ENCODE results near the gene CDCA4.
"Not testable (repeated sequence)": the region's sequence is repeated elsewhere in the genome, so short reads cannot be mapped to it uniquely, and the experiment has no call there.

Gene CDCA4

DNA sequence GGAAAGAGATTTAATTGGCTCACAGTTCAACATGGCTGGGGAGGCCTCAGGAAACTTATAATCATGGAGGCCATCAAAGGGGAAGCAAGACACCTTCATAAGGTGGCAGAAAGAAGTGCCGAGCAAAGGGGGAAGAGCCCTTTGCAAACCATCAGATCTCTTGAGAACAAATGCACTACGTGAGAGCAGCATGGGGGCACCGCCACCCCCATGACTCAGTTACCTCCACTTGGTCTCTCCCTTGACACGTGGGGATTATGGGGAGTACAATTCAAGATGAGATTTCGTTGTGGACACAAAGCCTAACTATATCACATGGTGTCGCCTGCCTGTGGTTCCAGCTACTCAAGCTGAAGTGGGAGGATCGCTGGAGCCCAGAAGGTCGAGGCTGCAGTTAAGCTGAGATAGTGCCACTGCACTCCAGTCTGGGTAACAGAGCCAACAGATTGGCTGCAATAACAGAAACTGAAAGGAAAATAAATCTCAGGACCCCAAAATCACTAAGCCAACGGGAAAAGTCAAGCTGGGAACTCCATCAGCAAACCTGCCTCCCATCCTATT is 10.0 kb upstream of the CDCA4 start:
- no peak for DNase-seq

DNA sequence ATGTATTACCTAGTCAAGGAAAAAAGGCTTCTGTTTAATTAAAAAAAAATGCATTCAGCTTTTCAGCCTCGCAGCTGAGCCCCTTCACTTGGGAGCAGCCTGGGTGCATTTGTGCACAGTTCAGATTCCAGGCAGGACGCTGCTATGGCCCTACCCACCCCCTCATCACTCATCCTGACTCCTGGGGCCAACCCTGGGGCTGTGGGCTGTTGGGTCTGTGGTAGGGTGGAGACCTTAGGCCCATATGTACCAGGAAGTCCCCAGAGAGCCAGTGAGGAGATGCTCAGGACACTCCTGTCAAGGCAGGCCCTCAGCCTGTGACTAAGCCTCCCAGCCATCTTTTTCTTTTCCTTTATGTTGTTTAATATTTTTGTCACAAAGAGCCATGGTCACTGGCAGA is 9.3 kb upstream of the CDCA4 start:
- DNase-seq: no peak

DNA sequence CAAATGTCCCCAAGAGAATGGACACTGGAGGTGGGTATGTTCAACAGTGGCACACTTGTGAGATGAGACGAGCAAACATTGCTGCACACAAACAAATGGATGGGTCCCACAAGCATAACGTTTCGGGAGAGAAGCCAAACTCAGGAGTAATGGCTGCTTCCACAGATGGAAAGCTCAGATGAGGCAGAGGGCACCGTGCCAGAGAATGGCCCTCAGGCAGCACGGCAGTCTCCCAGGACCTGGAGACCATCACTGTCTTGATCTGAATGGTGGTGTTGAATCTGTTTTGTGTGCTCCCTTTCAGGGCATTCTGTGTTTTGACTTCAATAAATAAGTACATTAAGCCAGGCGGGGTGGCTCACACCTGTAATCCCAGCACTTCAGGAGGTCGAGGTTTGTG is 8.5 kb upstream of the CDCA4 start:
- no peak for DNase-seq

DNA sequence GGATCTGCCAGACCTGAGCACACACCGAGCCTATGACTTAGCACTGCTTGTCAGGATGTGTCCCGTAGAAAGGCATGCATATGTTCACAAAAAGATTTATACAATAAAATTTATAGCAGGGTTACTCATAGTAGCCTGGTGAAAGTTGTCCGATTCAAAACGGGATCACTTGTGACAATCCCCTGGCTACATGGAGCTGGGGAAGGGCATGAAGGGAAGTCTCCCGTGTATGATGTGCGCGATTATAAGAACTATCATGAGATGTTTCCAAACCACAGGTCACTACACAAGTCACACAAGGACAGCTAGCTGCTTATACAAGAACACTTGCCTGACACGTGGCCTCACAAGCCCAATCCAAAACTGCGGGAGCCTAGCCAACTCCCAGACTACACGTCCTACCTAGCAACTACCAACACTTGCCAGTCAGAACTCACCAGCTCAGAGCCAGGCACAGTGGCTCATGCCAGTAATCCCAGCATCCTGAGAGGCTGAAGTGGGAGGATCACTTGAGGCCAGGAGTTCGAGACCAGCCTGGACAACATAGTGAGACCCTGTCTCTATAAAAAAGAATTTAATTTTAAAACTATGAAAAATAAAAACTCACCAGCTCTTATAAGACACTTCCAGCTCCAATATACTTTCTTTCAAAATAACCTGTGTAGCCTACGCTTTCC is 7.5 kb upstream of the CDCA4 start:
- DNase-seq: no peak

DNA sequence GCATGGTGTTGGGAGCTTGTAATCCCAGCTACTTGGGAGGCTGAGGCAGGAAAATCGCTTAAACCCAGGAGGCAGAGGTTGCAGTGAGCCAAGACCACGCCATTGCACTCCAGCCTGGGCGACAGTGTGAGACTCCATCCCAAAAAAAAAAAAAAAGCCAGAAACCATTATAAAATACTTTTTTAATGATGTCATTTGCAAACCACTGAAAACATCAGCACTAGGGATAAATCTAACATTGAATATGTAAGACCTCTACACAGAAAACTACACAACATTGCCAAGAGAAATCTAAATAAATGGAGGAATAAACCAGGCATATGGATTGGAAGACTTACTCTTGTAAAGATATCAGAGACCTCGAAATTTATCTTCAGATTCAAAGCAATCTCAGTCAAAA is 6.8 kb upstream of the CDCA4 start:
- DNase-seq: not testable (repeated sequence)

DNA sequence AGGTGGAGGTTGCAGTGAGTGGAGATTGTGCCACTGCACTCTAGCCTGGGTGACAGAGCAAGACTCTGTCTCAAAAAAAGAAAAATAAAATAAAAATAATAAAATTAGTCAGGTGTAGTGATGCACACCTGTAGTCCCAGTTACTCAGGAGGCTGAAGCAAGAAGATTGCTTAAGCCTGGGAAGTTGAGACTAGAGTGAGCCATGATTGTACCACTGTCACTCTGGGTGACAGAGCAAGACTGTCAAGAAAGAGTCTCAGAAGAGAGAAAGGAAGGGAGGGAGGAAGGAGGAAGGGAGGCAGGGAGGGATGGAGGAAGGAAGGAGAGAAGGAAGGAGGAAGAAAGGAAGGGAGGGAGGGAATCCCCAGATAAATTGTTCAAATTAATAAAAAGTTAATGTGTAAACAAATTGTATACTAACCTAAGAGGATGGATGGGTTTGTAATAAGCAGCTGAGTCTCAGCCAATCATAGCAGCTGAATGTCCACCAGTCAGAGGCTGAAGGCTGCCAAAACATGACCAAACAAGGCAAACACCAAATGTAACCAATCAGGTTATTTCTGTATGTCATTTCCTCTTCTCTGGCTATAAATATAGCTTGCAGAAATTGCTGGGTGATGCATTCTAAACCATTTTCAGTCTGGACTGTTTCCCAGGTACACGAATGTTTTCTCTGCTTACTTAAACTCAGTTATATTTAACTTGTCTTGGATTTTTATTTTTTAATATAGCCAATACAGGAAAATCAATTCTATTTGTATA is 6.1 kb upstream of the CDCA4 start:
- DNase-seq: no peak

DNA sequence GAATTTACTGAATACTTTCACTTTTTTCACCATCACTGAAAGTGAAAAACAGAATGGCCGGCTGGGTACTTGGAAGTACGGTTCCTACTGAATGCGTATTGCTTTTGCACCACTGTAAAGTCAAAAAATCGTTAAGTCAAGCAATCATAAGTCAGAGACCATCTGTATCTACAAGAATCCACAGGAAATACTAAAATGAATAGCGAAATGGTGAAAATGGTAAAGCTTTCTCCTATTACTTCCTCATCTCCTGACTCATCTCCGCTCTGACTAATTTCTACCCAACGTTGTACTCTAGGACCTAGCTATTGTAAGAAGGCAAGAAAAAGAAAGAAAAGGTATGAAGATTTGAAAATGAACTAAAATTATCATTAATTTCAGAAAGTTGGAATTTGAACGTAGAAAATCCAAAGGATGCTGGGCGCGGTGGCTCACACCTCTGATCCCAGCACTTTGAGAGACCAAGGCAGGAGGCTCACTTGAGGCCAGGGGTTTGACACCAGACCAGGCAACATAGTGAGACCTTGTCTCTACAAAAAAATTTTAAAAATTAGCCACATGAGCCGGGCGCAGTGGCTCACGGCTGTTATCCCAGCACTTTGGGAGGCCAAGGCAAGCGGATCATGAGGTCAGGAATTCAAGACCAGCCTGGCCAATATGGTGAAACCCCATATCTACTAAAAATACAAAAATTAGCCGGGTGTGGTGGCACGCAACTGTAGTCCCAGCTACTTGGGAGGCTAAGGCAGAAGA is 5.3 kb upstream of the CDCA4 start:
- no peak for DNase-seq

DNA sequence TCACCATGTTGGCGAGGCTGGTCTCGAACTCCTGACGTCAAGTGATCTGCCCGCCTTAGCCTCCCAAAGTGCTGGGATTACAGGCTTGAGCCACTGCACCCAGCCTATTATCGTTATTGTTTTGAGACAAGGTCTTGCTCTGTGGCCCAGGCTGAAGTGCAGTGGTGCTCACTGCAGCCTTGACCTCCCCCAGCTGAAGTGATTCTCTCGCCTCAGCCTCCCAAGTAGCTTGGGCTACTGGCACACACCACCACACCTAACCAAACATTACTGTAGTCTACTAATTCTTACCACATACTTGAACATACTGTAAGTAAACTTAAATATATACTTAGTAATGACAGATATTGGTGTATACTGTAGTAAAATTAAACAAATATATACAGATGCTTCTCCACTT is 4.5 kb upstream of the CDCA4 start:
- no peak for DNase-seq

DNA sequence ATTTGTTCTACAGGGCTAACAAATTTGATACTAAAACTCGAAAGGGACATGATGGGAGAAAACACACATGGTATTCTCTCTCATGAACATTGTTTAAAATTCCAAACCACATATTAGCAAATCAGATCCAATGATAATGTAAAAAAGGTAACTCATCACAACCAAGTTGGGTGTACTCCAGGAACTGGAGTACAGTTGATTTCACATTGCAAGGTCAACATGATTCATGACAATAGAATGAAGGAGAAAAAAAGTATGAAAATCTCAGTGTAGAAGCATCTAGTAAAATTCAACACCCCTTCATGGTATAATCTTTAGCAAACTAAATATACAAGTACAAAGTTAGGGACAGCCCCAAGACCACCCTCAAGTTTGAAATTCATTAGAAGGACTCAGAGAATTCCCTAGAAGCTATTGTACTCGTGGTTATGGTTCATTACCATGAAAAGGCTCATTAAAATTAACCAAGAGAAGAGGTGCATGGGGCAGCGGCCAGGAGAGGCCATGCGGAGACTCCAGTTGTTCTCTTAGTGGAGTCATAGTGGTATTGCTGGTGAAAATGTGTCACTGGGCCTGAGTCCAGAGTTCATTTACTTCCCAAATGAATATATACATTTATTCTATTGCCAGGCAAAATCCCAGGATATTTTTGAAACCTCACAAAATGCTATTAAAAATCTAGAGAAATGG is 3.1 kb upstream of the CDCA4 start:
- DNase-seq: no peak

DNA sequence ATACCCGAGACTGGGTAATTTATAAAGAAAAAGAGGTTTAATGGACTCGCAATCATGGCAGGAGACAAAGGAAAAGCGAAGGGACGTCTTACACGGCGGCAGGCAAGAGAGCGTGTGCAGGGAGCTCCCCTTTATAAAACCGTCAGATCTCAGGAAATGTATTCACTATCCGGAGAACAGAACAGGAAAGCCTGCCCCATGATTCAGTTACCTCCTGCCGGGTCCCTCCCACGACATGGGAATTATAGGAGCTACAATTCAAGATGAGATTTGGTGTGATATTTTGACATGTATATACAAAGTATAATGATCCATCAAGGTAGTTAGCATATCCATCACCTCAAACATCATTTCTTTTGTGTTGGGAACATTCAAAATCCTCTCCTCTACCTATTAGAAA is 2.3 kb upstream of the CDCA4 start:
- no peak for DNase-seq

DNA sequence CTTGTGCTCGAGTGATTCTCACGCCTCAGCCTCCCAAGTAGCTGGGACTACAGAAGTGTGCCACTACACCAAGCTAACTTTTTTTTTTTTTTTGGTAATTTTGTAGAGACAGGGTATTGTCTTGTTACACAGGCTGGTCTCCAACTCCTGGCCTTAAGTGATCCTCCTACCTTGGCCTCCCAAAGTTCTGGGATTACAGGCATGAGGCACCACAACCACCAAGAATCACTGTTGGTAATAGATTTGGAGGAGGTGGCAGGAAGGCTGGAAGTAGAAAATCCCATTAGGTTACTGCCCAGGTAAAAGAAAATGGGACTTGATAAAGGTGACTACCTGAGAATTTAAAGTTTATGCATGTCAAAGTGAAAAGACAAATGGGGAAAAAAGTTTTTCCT is 1.4 kb upstream of the CDCA4 start:
- DNase-seq: no peak

DNA sequence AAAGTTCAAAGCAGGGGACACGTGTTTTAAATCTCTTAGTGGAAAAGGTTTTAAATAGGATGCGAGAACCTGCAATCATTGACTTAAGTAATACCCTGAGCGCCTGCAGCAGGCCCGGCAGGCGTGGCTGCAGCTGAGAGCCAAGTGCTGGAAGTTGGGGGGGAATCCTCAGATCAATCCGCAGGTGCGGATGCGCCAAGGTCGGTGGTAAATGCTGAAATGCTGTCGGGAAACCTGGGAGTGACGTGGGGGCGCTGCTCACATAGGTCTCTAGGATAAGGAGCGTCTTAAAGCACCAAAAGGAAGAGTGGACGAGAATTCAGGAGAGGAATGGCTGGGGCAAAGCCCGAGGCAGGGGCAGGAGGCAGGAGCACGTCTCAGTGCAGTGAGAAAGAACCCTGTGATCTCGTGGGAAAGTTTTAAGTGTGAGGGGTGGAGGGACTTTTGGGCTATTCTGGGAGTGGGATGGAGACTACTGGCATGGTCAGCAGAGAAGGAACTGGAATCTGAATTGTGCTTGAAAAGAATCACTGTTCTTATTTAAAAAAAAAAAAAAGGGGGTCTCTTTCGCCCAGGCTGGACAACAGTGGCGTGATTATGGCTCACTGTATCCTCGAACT is 883 bp upstream of the CDCA4 start:
- no peak for DNase-seq

DNA sequence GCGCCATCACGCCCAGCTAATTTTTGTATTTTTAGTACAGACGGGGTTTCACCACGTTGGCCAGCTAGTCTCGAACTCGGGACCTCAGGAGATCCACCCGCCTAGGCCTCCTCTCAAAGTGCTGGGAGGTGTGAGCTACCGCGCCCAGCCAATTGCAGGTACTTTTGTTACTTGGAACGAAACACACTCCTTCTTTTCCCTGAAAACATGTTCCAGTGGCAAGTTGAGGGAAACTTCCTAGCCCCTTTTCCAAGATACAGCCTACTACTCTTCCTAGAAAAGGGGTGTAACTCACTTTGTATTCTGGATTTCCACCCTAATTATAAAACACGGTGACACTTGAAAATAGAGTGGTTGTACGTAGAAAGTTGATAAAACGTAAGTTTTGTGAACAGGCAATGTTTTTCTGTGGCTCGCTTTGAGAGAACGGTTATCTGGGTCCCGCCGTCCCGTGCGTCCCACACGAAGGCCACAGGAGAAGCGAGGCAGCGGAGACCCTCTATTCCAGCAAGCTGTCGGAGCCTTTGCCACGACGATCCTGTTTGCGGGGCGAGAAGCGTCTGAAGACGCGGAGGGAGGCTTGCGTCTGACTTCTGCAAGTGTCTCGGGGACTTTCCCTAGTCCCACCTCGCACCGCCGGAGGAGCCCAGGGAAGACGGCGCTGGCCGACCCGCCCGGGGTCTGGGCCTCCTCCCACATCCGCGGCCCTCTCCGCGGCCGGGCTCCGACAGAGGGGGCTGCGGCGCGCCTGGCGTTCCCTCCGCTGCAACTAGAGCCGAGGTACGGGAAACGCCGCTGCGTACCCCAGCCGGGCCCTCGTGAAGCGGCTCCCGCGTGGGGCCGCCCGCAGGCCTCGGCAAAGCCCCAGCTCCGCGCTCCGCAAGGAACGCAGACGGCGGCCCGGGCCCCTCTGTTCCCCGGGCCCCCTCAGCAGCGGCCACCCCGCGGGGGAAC is 745 bp downstream of the CDCA4 start:
- DNase-seq: peak; percentile 86

DNA sequence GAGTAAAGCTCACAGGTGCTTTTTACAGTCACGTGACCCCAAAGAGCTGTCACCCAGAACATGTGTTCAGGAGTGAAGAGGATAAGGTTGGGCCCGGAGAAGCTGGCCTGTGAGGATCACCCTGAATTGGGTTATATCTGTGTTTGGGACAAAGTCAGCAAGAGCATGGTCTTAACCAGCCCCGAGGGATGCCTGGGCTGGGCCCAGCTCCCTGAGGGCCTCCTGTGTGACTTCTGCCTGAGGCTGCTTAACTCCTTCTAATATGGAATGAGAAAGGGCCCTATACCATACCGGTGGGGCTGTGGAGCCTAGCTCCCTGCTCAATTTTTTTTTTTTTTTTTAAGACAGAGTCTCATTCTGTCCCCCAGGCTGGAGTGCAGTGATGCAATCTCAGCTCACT is 2.5 kb downstream of the CDCA4 start:
- DNase-seq: no peak

DNA sequence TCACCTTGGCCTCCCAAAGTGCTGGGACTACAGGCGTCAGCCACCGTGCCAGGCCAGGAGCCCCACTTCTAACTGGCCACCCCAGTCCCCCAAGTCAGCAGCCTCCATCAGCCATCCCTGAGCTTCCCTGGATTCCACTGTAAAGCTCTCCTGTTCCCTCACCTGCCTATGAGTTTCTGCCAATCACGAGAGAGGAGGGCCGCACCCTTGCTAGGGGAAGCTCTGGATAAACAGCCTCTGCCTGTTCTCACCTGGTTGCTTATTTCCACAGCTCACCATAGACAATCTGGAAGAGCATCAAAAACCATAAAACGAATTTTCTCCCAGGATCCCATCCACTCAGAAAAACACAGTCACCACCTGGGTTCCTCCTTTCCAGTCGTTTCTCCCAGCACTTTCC is 5.0 kb downstream of the CDCA4 start:
- DNase-seq: no peak

DNA sequence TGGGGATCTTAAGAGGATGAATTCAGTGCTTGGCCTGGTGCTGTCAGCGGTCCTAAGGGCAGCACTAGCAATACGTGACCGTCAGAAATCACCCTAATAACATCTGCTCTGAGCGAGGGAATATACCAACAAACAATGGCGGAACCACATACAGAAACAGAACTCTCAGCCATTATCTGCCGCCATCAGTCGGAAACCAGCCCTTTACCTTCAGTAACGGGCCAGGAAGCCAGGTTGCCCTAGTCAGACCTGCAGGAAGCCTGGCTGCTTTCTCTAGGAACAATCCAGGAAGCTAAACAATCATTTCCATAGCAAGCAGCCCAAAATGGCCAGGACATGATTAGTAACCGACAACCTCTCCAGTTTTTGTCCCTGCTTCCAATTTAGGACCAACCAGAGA is 5.6 kb downstream of the CDCA4 start:
- no peak for DNase-seq

DNA sequence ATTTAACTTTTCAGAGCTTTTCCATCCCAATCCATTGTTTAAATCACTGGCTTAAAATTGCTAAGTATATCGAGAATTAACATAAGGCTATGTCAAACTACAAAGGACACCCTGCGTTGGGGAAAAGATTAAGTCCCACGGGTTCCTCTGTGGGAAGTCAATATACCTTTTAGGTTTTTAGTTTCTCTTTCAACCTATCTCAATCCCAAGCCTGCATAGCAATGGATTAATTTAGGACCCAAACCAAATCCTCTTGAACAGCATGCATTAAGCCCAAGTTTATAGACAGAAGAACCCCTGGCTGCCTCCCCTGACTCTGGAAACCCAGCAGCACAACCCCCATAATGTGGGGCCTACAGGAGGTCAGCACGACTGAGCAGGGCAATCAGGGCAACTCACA is 6.3 kb downstream of the CDCA4 start:
- DNase-seq: no peak

DNA sequence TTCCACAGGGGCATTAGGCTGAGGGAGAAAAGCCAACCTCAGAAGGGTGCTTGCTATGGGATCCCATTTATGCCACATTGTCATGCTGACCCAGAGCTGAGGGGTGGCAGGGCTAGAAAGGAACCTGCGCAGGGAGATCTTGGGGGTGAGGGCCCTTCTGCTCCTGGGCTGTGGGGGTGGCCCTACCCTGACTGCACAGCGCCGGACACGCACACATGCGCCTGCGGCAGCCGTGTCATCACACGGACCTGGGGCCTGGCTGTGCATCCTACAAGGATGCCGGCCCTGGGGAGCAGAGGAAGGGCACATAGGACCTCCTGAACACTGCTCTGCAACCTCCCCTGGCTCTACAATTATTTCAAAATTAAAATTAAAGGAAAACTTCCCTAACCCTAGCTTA is 6.9 kb downstream of the CDCA4 start:
- DNase-seq: no peak

DNA sequence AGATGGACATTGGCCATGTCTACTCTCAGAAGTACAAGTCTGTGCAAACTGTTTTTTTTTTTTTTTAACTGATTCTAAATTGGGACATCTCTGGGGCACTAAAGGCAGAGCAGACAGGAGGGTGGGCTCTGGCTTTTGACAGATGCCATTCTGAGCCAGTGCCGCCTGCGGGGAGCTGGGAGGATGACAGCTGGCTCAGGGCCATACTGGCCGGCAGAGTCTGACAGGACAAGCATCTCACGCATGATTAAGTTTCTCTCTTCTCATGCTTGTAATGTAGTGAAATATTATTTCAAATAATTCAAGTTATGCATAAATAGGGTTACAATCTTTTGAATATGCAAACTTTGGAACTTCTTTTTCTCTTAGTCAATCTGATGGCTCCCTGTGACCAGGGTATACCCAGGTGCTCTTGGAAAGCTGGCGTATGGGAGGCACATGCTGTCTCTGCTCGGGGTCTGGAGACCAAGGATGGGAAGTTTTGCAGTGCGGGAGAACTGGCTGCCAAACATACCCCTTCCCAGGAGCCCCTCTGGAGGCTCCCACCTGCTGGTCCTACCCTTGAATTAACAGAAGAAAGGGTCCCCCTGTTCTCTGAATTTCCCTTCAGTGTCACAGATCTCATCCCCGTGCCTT is 7.6 kb downstream of the CDCA4 start:
- no peak for DNase-seq

DNA sequence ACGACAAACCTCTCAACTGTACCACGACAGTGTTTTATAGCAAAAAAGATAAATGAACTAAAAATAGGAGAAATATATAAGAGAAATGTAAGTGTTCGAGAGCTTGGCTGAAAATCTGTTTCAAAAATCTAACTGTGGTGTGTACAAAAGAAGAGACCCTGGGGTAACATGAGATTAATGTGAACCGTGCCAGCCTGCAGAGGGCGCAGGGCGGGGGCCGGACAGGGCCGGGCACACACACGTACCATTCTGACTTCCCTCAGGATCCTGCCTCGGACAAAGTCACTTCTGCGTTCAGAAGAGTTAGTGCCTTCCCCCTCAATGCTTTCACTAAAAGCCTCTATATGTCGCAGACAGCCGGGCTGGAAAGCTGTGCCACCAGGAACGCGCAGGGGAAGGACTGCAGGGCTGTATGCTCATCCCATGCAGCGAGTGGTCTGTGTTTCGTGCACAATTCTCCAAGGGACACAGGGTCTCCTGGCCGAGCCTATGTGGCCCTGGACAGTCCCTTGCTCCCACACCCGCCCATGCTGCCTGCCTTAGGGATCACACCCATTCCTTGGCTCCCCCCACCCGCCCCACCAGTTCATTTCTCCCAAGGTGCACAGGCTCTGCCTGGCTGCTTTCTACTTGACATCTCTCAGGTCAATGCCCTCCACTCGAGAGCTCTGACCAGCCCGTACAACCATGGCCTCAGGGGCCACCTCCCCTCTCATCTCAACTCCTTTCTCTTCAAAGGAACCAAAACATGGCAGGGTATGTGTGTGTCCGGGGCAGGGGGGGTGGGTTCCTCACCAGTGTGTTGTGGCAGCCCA is 8.5 kb downstream of the CDCA4 start:
- DNase-seq: no peak

All from activated CD8-positive, alpha-beta memory T cell treated with anti-CD3 and anti-CD28 coated beads for 24 hours (primary cell).